ENCODE measurements around the gene SLX4IP.

SLX4IP gene

DNA sequence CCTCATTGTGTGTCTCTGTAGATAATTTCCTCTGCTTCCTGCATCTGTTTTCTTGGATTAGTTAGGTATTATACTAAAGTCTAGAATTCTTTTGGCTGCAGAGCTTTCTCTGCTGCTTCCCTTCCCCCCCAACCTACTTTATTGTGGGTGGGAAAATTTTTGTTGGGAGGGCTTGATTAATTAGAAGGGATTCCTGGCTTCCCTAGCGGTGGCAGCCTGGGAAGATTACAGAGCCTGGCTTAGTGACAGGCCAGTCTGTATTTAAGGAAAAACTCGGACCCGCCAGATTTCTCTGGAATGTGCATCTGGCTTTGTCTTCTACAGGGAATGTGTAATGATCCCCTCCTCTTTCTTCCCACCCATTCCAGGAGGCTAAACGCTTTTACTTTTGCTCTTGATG, 31.2 kb downstream of the SLX4IP start:
- DNase-seq (ENCODE audit: low read depth), result no peak

DNA sequence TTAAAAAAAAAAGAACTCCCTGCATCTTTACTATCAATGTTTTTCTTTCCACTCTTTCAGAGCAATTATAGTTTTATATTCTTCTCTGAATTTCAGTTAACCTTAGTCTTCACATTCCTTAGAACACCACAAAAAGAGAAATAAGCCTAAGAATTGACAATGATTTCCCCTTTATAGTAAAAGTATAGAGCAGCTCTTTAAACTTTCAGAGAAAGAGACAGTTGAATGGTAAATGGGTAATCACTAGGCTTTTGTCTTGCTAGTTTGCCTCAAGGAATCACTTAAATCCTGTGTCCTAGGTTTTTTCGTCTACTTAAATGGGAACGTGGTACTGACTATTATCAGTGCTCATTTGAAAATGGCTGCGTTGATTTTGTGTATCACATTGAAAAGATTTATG, 31.8 kb downstream of the SLX4IP start:
- no peak for DNase-seq (ENCODE audit: low read depth)

DNA sequence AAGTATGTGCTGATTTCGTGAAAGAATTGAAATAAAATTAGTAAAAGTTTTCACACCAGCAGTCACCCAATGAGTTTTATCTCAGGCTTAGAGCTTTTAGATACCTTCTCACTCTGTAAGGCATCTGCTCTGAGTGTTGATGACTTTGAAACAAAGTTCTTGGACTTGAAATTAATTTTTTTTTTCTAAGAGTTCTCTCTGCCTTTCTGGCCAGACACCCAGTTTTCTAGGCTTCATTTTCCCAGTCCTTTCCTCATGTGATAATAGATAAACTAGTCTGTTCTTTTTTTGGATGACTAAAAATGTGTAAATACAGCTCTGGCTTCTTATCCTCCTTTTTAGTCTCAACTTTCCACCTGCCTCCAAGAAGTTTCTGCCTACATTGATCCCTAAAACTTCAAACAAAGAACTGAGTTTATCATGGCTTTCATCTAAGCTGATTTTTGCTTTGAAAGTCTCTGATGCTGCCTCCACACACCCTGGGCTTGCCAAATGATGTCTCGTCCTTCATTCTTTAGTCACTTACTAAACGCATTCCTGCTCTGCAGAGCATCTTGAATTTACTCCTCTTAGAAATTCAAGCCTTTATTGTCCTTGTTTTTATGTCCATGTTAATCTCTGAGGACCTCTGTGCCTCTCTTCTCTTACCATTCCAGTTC, 32.7 kb downstream of the SLX4IP start:
- no peak for DNase-seq (ENCODE audit: low read depth)

DNA sequence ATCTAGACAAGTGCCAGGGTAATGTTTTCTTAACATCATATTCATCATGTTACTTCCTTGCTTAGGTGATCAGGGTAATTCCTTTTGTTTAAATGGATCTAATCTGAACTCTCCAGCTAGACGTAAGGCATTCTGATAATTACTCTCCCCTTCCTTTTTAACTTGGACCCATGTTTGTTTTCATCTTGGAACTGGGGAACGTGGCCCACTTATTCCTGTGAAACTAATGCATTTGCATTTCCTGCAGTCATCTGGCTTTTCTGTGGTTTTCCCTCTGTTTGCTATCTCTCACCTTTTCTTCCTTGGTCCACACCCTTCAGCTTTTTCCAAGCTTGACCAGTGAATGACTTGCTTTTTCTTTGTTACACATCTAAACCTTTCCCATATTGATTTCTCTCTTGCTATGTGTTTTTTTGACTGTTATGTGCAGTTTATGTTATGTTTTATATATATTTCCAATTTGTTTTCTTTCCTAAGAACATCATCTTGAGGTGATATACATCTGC, 33.3 kb downstream of the SLX4IP start:
- DNase-seq (ENCODE audit: low read depth), result no peak

DNA sequence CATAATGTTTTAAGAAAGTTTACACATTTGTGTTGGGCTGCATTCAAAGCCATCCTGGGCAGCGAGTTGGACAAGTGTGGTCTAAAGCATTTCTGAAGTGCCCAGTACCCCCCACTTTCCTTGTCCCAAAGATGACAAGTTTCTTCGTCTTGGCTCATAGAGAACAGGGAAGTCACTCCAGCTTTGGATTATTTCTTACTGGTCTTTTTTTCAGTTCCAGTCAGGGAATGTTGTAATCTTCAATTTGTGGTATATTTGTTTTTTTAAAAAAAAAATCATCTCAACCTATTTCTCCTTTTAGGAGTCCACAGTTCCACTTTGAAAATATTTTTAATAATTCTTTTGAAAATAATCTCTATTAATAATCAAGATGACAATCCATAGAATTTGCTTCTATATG, 34.0 kb downstream of the SLX4IP start:
- DNase-seq (ENCODE audit: low read depth), result no peak

DNA sequence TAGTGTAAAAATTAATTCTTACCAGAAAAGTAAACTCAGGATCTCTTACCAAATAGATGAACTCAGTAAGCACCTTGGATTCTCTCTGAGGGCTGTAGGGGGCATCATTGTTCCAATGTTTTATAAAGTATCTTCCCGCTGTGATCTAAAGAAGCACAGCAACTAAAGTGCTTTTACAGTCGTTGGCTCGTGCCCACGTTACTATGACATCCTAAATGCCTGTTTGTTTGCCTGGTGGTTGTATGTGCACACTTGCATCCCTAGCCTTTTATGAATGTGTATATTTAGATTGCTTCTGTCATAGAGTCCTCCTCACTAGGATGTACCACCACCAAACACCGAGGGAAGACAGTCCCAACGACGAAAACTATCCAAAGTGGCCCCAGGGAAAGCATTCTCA, 34.5 kb downstream of the SLX4IP start:
- no peak for DNase-seq (ENCODE audit: low read depth)

DNA sequence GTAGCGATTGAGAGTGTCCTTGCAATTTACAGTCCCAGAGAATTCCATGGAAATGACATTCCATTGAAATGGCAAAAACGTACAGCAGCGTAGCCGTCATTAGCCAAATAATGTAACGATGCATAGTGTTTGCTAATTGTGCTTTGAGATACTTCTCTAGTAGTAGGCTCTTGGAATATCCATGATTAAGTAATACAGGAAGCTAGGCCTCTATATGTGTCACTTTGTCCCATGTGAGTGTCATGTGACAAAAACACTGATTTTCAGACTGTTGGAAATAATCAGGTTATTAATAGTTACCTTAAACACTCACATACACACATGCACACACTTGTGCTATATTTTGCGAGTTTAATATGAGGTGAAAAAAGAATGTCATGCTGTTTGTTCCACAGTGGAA, 35.2 kb downstream of the SLX4IP start:
- no peak for DNase-seq (ENCODE audit: low read depth)

DNA sequence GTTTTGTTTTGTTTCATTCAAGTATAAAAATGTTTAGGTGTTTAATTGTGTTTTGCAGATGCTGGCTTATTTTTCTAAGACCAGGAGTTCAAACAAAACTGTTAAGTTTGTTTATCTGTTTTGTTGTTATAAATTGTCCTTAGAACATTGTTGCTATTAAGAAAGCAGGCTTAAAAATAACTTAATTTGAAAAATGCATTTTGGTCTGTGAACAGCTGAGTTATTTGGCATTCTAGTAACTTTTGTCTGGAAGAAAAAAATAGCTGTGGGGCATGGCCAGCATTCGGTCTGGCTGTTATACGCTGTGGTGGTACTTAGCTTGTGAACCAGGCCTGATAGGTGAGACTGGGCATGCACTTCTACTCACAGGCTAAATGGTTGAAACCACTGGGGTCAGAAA, 37.8 kb downstream of the SLX4IP start:
- no peak for DNase-seq (ENCODE audit: low read depth)

DNA sequence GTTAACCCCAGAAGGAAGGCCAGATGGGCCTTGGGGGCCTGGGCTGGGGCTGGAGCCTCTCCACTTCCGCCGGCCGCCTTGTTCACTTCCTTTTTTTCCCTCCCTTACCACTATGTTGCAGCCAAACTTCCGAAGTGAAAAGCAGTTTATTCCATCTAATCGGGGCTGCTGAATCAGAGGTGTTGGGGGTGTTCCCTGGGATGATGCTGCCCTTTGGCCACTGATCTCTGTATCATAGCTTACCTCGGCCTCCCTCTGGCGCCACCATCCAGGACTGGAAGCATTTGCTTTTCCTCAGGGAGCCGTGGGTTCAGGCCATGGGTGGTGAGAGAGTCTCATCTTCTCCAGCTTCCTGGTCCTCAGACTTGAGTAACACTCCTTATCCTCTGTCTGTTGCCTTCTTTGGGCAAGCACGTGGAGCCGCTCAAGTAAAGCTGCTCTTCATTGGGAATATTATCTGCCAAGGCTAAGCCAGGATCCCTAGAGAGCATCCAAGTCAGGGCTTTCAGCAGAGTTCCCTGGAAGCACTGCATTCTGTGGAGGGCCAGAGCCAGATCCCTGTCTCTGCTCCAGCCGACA, 39.6 kb downstream of the SLX4IP start:
- no peak for DNase-seq (ENCODE audit: low read depth)

DNA sequence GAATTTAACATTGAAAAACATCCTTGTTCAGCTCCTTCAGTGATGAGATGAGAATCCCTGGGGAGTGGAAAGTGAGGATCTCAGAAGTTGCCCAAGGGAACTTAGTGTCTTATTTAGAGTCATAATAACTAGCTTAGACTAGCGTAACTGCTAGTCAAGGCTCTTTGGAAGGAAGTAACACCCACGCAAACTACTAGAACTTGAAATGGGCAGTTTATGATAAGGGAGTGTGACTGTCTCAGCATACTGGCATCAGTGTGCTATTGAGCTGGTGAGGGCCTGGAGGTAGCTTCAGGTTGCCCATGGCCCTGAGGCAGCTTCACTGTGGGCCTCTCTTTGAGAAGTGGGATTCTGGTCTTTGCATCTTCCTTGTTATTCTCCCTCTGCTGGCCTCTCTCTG, 40.1 kb downstream of the SLX4IP start:
- no peak for DNase-seq (ENCODE audit: low read depth)

DNA sequence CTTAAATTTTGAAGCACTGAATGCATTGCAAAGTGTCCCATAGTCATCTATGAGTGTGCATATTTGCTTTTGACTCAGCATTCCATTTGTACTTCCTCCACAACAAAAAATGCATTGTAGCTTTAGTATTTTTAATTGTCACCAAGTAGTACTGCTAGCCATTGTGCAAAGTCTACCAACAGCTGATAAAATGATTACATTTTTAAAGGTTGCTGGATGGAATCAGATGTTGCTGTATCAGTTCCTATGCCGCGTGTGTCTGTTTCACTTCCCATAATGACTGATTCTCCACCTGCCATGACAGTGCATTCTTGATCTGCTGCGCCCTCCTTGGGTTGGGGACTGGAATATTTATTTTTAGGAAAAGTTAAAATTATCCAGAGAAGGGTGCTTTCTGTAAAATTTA, 41.2 kb downstream of the SLX4IP start:
- no peak for DNase-seq (ENCODE audit: low read depth)

DNA sequence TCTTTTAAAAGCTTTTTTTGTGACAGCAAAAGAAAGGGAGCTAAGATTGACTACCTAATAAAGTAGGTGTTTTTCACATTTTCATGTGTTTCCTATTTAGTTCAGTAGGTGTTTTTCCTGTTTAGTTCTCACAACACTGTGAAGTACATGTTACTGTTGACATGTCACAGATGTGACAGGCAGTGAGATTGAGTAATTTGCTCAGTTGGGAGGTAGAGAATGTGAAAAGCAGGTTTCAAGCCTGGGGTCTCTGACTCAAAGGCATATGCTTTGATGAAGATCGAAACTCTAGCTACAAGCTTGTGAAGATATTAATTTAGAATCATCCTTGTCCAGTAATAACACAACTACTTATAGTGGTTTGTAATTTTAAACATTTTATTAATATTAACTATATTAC, 43.1 kb downstream of the SLX4IP start:
- DNase-seq (ENCODE audit: low read depth), result no peak

DNA sequence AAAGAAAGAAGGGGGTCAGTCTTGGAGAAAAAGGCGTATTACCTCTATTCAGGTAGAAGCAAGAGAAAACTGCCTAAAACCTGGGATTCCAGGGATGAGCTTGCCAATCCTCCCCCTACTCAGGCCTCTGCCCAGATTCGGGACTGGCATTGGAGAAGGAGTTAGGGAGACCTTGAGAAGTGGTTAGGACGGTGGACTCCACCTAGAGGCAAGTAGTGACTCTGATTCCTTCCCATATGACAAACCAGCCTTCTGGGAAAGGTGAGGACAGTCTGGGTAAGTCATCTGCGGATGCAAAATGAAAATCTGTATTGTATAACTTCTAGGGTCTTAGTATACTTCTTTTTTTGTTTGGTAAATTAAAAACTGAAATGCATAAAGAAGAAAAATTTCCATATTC, 43.8 kb downstream of the SLX4IP start:
- DNase-seq (ENCODE audit: low read depth), result no peak

DNA sequence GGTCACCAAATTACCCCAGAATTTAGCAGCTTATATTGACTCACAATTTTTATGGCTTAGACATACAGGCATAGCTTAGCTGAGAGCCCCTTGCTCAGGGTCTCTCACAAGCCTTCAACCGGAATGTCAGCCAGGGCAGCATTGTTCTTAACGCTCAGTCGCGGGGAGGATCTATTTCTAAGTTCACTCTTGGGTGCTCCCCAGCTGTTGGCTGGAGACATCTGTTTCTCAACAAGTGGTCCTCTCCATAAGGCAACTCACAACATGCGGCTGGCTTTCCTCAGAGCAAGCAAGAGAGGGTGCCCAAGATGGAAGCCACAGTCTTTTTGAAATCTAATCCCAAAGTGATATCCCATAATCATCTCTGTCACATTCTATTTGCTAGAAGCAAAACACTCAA, 46.6 kb downstream of the SLX4IP start:
- DNase-seq (ENCODE audit: low read depth), result no peak

DNA sequence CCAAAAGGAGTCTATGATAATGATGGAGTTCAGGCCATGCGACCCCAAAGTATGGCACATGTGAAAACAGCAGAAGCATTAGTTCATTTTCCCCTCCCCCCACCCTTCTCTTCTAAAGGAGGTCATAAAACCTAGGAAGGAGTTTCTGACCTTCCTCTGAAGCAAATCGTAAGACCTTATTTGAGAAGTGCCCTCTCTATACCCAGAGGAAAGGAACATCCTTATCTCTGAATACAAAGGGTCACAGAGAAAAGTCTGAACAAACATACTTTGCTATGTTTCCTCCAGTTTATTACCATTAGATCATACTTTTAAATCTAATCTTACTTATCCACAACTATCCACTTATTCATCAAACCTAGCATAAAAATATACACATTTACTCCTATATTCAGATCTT, 48.6 kb downstream of the SLX4IP start:
- DNase-seq (ENCODE audit: low read depth), result no peak

DNA sequence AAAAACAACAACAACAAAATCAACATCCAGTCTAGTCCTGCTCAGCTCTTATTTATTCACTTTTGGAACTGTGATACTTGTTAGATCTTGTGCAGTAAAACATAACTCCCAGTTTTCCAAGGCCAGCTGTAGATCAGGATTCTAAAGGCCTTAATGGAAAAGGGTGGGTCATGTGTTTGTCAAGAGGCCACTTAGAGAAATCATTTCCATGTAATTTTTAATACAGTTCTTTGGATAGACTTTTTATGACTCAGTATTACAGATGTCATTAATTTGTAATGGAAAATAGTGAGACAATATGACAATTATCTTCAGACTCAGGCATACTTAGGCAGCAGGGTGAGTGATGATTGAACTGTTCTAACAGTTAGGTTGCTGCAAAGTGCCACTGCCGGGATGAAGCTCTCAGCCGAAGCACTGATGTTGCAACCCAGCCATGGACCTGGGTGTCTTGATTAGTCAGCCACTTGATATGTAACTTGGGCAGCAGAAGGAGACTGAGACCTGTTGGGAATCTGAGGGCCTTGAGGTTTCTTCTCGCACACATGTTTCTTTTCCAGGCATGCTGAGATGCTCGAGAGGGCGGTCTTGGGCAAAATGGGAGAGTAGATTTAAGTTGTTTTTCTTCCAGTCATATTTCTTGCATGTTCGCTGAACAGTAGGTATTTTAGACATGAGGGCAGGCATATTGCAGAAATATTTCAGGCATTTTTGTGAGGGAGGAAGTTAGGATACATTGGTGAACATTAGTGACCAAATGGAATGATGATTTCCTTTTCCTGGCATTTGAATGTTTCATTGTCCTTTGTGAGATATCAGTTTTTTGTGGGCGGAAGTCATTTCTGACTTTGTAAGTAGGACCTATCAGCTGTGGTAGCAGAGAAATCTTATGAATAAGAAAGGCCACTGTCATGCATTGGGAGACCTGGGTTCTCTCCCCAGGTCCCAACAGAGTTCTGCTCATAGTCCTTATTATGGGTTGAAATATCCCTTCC, 52.3 kb downstream of the SLX4IP start:
- no peak for DNase-seq (ENCODE audit: low read depth)

DNA sequence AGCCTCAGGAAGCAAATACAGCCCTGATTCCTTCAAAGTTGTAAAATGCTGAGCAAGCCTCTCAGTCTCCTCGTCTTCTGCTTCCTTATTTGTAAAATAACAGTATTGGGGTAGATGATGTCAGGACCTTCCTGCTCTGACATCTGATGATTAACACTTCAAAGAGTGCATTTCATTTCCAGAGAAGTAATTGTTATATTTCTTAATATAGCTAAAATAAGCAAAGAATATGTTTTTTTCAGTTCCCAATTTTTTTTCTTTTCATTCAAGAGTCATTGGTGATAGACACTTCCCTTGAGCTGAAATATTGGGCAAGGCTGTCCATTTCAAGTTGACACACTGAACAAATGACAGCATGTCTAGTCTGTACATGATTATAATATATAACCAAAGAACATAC, 53.4 kb downstream of the SLX4IP start:
- no peak for DNase-seq (ENCODE audit: low read depth)

DNA sequence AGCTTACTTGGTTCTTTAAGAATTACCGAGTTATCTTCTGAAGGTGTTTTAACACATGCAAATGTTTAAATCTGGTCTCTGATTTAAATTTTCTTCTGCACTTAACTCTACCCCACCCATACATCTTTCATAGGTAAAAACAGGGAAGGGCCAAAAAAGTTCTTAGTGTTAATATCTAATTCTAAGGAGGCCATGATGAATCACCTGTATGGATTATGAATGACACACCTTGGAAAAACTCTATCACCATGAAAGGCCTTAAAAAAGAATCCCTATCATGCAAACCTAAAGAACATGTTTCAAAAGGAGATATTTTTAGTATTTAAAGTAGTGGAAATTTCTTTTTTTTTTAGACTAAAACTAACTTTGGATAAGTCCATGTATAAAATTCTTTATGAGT, 54.7 kb downstream of the SLX4IP start:
- no peak for DNase-seq (ENCODE audit: low read depth)

DNA sequence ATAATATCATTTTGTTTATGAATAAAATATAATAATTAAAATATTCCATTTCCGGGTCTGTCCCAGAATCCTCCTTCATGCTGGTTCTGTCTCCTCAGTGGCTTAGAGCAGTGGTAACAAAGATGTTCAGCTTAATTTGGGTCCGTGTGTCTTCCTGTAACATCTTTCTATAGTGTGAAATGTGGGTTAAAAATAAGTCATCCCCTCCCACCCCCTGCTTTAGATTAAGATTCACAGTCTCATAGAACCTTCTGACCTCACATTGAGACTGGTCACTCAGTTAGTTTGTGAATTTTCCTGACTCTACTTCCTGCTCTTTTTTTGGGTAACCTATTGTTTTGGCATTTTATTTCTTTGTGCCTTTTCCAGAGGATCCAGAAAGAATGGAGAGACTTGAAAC, 55.2 kb downstream of the SLX4IP start:
- DNase-seq (ENCODE audit: low read depth), result no peak

DNA sequence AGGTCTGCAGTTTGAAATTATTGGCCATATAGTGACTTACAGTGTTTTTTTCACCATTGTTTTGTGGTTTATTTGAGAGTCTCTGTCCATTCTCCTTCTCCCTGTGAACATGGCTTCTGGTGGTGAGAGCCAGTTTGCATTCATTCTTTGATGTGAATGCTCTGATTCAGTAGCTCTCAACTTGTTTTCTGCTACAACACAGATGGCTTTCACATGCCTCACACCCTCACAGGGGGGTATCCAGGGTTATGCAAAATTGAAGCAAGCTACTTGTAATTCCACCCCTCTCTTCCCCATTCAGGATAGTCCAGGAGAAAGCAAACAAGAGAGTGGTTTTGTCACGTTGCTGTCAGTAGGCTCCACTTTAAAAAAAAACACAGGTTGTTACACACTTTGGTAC, 55.6 kb downstream of the SLX4IP start:
- no peak for DNase-seq (ENCODE audit: low read depth)

DNA sequence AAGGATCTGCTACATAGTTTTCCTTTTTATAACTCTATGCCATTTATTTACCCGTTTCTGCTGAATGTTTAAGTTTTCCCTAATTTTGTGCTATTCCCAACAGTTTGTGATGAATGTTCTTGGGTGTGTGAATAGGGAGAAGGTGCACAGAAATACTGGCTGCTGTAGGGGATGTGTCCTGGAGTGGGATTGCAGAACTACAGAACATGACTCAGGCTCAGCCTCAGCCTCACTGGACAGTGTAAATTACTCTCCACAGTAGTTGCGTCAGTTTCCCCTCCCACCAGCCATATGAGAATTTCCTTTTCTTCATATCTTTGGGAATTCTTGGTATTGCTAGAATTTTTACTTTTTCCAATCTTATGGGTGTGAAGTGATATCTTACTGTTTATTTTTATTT, 57.0 kb downstream of the SLX4IP start:
- DNase-seq (ENCODE audit: low read depth), result no peak

DNA sequence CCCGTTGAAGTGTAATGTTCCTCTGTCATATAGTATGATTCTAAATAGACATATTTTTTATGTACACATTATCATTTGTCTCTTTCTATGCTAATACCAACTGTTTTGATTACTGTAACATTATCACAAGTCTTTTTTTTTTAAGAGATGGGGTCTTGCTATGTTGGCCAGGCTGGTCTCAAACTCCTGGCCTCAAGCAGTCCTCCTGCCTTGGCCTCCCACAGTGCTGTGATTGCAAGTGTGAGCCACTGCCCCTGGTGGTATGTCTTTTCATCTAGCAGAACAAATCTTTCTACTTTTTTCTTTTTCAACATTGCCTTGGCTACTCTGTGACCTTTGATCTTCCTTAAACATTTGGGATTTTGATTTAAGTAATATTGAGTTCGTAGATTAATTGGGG, 57.7 kb downstream of the SLX4IP start:
- DNase-seq (ENCODE audit: low read depth), result no peak

DNA sequence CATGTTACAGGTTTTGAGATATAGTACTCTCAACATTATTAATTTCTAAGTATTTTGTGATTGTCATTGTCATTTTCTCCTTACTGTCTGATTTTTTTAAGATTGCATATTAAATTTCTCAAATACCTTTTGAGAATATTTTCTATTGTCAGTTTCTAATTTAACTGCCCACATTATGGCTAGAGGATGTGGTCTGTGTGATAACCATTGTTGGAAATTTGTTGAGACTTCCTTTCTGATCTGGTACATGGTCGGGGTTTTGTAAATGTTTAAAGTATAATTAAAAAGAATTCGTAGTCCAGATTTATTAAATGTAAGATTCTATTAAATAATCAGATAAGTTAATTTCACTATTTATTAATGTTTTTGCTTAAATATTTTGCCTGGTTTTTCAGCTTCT, 60.1 kb downstream of the SLX4IP start:
- DNase-seq (ENCODE audit: low read depth), result no peak

Data from T follicular helper cell (primary cell).